ENCODE measurements around the gene MSANTD3. TPM values are rescaled to one million over a fixed set of nuclear protein-coding genes. Genes with fewer than 3 reads are reported as not detected.

The MSANTD3 gene
- total and polyA plus RNA-seq, 8 donors = 1.2 to 121 (median 17.4) TPM

DNA sequence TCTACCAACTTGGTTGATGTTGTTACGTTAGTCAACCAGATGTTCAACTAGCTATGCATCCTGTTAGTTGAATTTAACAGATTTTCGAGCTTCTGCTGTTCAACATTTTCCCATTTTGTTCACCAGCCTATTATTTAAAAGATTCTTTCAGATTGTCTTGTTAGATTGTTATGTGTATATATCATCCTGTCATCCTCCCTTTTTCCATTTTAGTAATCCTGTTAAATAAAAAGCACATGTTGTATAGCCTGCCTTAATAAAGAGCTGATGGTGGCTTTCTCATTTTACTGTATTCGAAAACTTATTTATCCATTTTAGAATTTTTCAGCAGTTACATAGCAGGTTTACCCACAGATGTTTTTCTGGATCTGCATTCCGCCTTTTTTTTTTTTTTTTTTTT lies 50.3 kb downstream of the MSANTD3 start:
- H3K27ac ChIP-seq = no peak overlapping the region
- H3K36me3 ChIP-seq = no peaks in the 10 kb centered on the region
- peaks cover 9 to 18% (median 13%) of the 10 kb centered on the region in 4 donors for H3K4me1 ChIP-seq
- no peaks in the 10 kb centered on the region for H3K9me3 ChIP-seq
- intact Hi-C loops (cut with DNase I; ENCODE audit: low total_unique reads) = no loop called here
- TF ChIP-seq POLR2AphosphoS5 (IDR thresholded peaks at IDR 0.05) = no peak
- no peak for TF ChIP-seq CTCF (IDR thresholded peaks at IDR 0.05)
- no peak for TF ChIP-seq POLR2A (IDR thresholded peaks at IDR 0.05)
- no peak for TF ChIP-seq EP300 (IDR thresholded peaks at IDR 0.05)
- WGBS, 5 donors = 92 to 96% (median 94%) methylated on average over 4 of the region's 4 CpGs
- no peak overlapping the region for H3K4me3 ChIP-seq
- no peak for DNase-seq
- peaks cover 0 to 24% (median 21%) of the 10 kb centered on the region in 3 donors for H3K27me3 ChIP-seq

GRCh38 chr9:100478192-100478591 lies 51.2 kb downstream of the MSANTD3 start:
- Histone ChIP-seq H3K4me3 (no peak overlapping the region), H3K9me3 (no peaks in the 10 kb centered on the region), H3K27me3 (peaks cover 0 to 19% (median 16%) of the 10 kb centered on the region in 3 donors), H3K27ac (no peak overlapping the region), H3K4me1 (peaks cover 9 to 12% (median 11%) of the 10 kb centered on the region in 4 donors), H3K36me3 (no peaks in the 10 kb centered on the region)
- no peak for TF ChIP-seq EP300 (IDR thresholded peaks at IDR 0.05)
- TF ChIP-seq POLR2A (IDR thresholded peaks at IDR 0.05) = no peak
- no peak for TF ChIP-seq CTCF (IDR thresholded peaks at IDR 0.05)
- TF ChIP-seq POLR2AphosphoS5 (IDR thresholded peaks at IDR 0.05) = no peak
- DNase-seq = no peak
- 90 to 93% (median 92%) methylated on average over 6 of the region's 6 CpGs for WGBS, 5 donors
- intact Hi-C loops (cut with DNase I; ENCODE audit: low total_unique reads) = no loop called here

GRCh38 chr9:100479820-100480219 lies 52.9 kb downstream of the MSANTD3 start:
- DNase-seq = no peak
- intact Hi-C loops (cut with DNase I; ENCODE audit: low total_unique reads) = no loop called here
- no peak overlapping the region for H3K27ac ChIP-seq
- H3K9me3 ChIP-seq = no peaks in the 10 kb centered on the region
- 73 to 83% (median 78%) methylated on average over 2 of the region's 2 CpGs for WGBS, 5 donors
- TF ChIP-seq EP300 (IDR thresholded peaks at IDR 0.05) (no peak), POLR2AphosphoS5 (IDR thresholded peaks at IDR 0.05) (no peak)
- no peaks in the 10 kb centered on the region for H3K4me1 ChIP-seq
- no peak overlapping the region for H3K4me3 ChIP-seq
- H3K27me3 ChIP-seq = peaks cover 0 to 4% (median under 1%) of the 10 kb centered on the region in 3 donors
- H3K36me3 ChIP-seq = no peaks in the 10 kb centered on the region

DNA sequence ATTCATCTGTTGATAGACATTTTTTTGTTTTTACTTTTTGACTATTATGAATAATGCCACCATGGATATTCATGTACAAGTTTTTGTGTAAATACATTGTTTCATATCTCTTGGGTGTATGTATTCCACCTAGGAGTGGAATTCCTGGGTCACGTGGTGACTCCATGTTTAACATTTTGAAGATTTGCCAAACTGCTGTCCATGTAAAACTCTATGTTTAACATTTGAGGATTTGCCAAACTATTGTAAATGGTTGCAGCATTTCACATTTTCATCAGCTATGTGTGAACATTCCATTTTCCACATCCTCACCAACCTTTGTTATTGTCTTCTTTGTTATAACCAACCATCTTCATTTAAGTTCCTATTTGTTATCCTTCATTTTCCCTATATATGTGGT lies 58.3 kb downstream of the MSANTD3 start:
- no peak overlapping the region for H3K27ac ChIP-seq
- no peaks in the 10 kb centered on the region for H3K27me3 ChIP-seq
- DNase-seq = no peak
- 30 to 59% (median 44%) methylated on average over 1 of the region's 1 CpG for WGBS, 5 donors
- no peaks in the 10 kb centered on the region for H3K9me3 ChIP-seq
- TF ChIP-seq CTCF (IDR thresholded peaks at IDR 0.05) = no peak
- no peak for TF ChIP-seq EP300 (IDR thresholded peaks at IDR 0.05)
- TF ChIP-seq POLR2AphosphoS5 (IDR thresholded peaks at IDR 0.05) = no peak
- H3K36me3 ChIP-seq = no peaks in the 10 kb centered on the region
- no peaks in the 10 kb centered on the region for H3K4me1 ChIP-seq
- intact Hi-C loops (cut with DNase I; ENCODE audit: low total_unique reads) = no loop called here
- H3K4me3 ChIP-seq = no peak overlapping the region

GRCh38 chr9:100486479-100487176 lies 59.7 kb downstream of the MSANTD3 start:
- DNase-seq = no peak
- intact Hi-C loops (cut with DNase I; ENCODE audit: low total_unique reads) = no loop called here
- 86 to 90% (median 90%) methylated on average over 10 of the region's 10 CpGs for WGBS, 5 donors

More at GRCh38 chr9:100486479-100487176, 59.7 kb downstream of the MSANTD3 start:
- Histone ChIP-seq H3K27ac (no peak overlapping the region), H3K4me1 (no peaks in the 10 kb centered on the region), H3K36me3 (no peaks in the 10 kb centered on the region), H3K27me3 (no peaks in the 10 kb centered on the region), H3K9me3 (no peaks in the 10 kb centered on the region), H3K4me3 (no peak overlapping the region)
- TF ChIP-seq EP300 (IDR thresholded peaks at IDR 0.05) (no peak), POLR2AphosphoS5 (IDR thresholded peaks at IDR 0.05) (no peak), CTCF (IDR thresholded peaks at IDR 0.05) (no peak)
